Tibial nerve (tissue), 4 donors: ENCODE results near the gene DPEP3. TPM values are rescaled to one million over a fixed set of nuclear protein-coding genes. Genes with fewer than 3 reads are reported as not detected.
A peak's percentile ranks its signal among the peaks of the same experiment; 100 is the strongest.
"Not testable (repeated sequence)": the region's sequence is repeated elsewhere in the genome, so short reads cannot be mapped to it uniquely, and the experiment has no call there.

Experiments used
- DNase-seq, 2 donors: peaks; one replicate each; pipeline ENCODE4 v3.0.0-alpha.2; 2019; ENCODE audit warnings: low spot score in 2 of 2
- H3K27ac ChIP-seq, 4 donors: fragments of 200-600 bp; sonication (generic) in 3 of 4; one replicate each; pipeline ENCODE4 v1.5.1; 2017 to 2019; ENCODE audit warnings: mild to moderate bottlenecking in 1 of 4
- H3K27me3 ChIP-seq, 2 donors: fragments of 200-600 bp; sonication (generic) in 1 of 2; one replicate each; pipeline versions ENCODE4 v1.5.1 to v1.6.0; 2017 to 2019
- H3K36me3 ChIP-seq, 3 donors: fragments of 200-600 bp; sonication (generic); one replicate each; pipeline ENCODE4 v1.5.1; 2018 to 2019
- H3K4me1 ChIP-seq, 4 donors: fragments of 200-600 bp; sonication (generic) in 3 of 4; one replicate each; pipeline ENCODE4 v1.5.1; 2017 to 2019
- H3K4me3 ChIP-seq, 4 donors: fragments of 200-600 bp; sonication (generic) in 3 of 4; one replicate each; pipeline ENCODE4 v1.5.1; 2017 to 2019; ENCODE audit warnings: mild to moderate bottlenecking in 1 of 4, moderate library complexity in 1 of 4
- H3K9me3 ChIP-seq, 4 donors: fragments of 200-600 bp; sonication (generic) in 3 of 4; one replicate each; pipeline ENCODE4 v1.5.1; 2017 to 2019
- CTCF ChIP-seq, 5 experiments: fragments of 200-600 bp in 3 of 5; fragments of 450-650 bp in 2 of 5; sonication (generic) in 3 of 5; IDR thresholded peaks; one replicate each; pipeline ENCODE4 v1.5.1; 2016 to 2019; ENCODE audit warnings: antibody characterized with exemption in 5 of 5, mild to moderate bottlenecking in 3 of 5, moderate library complexity in 2 of 5
- EP300 ChIP-seq, 2 donors: sonication (generic); formaldehyde crosslinking; IDR thresholded peaks; one replicate each; pipeline ENCODE4 v1.6.1; 2017; ENCODE audit warnings: antibody characterized with exemption in 2 of 2, mild to moderate bottlenecking in 1 of 2
- POLR2A ChIP-seq, 2 donors: fragments of 450-650 bp; IDR thresholded peaks; one replicate each; pipeline ENCODE4 v1.6.1; 2017; ENCODE audit warnings: antibody characterized with exemption in 2 of 2, mild to moderate bottlenecking in 2 of 2, moderate library complexity in 2 of 2
- WGBS, 2 donors: methylation state at CpG; one replicate each; pipeline ENCODE4 v1.1.5; 2018; 5-methylcytosine and 5-hydroxymethylcytosine counted together
- total RNA-seq, 4 donors: library from RNA; depleted of rRNA; stranded (reverse); fragments of >200 nt; gene quantifications; one replicate each; pipeline ENCODE4 v1.1.0, GENCODE V29; 2016

DPEP3 gene
- total RNA-seq, 4 donors from 2014 or later = 0.66 TPM; not detected in 3

- no peak overlapping the region for H3K4me3 ChIP-seq
- no peak for DNase-seq
- no peaks in the 10 kb centered on the region for H3K27me3 ChIP-seq
- no peaks in the 10 kb centered on the region for H3K9me3 ChIP-seq
- WGBS, 2 donors = 69 to 79% methylated on average over 8 of the region's 8 CpGs
- H3K4me1 ChIP-seq = peaks cover 0 to 26% (median 16%) of the 10 kb centered on the region in 4 donors
- TF ChIP-seq CTCF (IDR thresholded peaks at IDR 0.05) (no peak), EP300 (IDR thresholded peaks at IDR 0.05) (no peak), POLR2A (IDR thresholded peaks at IDR 0.05) (no peak)
- H3K36me3 ChIP-seq = peaks cover 0 to 11% (median 0%) of the 10 kb centered on the region in 3 donors
- H3K27ac ChIP-seq = no peak overlapping the region
These were observed 38.9 kb upstream of the DPEP3 start for GRCh38 chr16:68019167-68019680.

GRCh38 chr16:68015681-68016080 lies 35.4 kb upstream of the DPEP3 start, which contains the start of gene DPEP2NB:
DPEP2NB (minus strand) TSS chr16:68015911; CDS start chr16:68015770, 141 bp downstream.
- WGBS, 2 donors = 85 to 90% methylated on average over 5 of the region's 5 CpGs

GRCh38 chr16:68013440-68013839 lies 33.1 kb upstream of the DPEP3 start:
- TF ChIP-seq POLR2A (IDR thresholded peaks at IDR 0.05) (no peak), EP300 (IDR thresholded peaks at IDR 0.05) (peak in 1 of 2 donors; percentile 37)
- Histone ChIP-seq H3K9me3 (no peaks in the 10 kb centered on the region), H3K27ac (no peak overlapping the region), H3K4me3 (no peak overlapping the region), H3K36me3 (no peaks in the 10 kb centered on the region), H3K4me1 (no peaks in the 10 kb centered on the region), H3K27me3 (no peaks in the 10 kb centered on the region)
- WGBS, 2 donors = 69 to 86% methylated on average over 1 of the region's 1 CpG
- no peak for DNase-seq

More at GRCh38 chr16:68015681-68016080, 35.4 kb upstream of the DPEP3 start, which contains the start of gene DPEP2NB:
- Histone ChIP-seq H3K4me1 (no peaks in the 10 kb centered on the region), H3K27me3 (no peaks in the 10 kb centered on the region), H3K4me3 (no peak within 1 kb of the TSS), H3K36me3 (no peaks in the 10 kb centered on the region), H3K27ac (no peak within 1 kb of the TSS), H3K9me3 (no peaks in the 10 kb centered on the region)
- no peak for DNase-seq
- TF ChIP-seq POLR2A (IDR thresholded peaks at IDR 0.05) = no peak
- TF ChIP-seq EP300 (IDR thresholded peaks at IDR 0.05) = no peak
- no peak for TF ChIP-seq CTCF (IDR thresholded peaks at IDR 0.05)

GRCh38 chr16:68009872-68010271 lies 29.6 kb upstream of the DPEP3 start:
- WGBS, 2 donors = 85 to 89% methylated on average over 4 of the region's 4 CpGs
- DNase-seq = not testable (repeated sequence)

GRCh38 chr16:68009157-68009735 lies 28.9 kb upstream of the DPEP3 start:
- Histone ChIP-seq H3K36me3 (no peaks in the 10 kb centered on the region), H3K27ac (no peak overlapping the region), H3K4me1 (peaks cover 0 to 10% (median 0%) of the 10 kb centered on the region in 4 donors), H3K27me3 (no peaks in the 10 kb centered on the region), H3K9me3 (no peaks in the 10 kb centered on the region), H3K4me3 (no peak overlapping the region)
- WGBS, 2 donors = 56 to 61% methylated on average over 9 of the region's 9 CpGs
- DNase-seq = no peak
- TF ChIP-seq POLR2A (IDR thresholded peaks at IDR 0.05) (no peak), CTCF (IDR thresholded peaks at IDR 0.05) (no peak), EP300 (IDR thresholded peaks at IDR 0.05) (no peak)

More at GRCh38 chr16:68009872-68010271, 29.6 kb upstream of the DPEP3 start:
- H3K9me3 ChIP-seq, H3K27ac ChIP-seq, H3K4me3 ChIP-seq, H3K4me1 ChIP-seq, H3K27me3 ChIP-seq, H3K36me3 ChIP-seq: not testable (repeated sequence)

- Histone ChIP-seq H3K4me3 (no peak overlapping the region), H3K9me3 (no peaks in the 10 kb centered on the region), H3K36me3 (no peaks in the 10 kb centered on the region), H3K27me3 (no peaks in the 10 kb centered on the region), H3K4me1 (peaks cover 0 to 10% (median 0%) of the 10 kb centered on the region in 4 donors), H3K27ac (peak overlapping the region in 3 of 4 donors; percentile 70 to 74 (median 73))
- DNase-seq = peak in 1 of 2 donors; percentile 32
- peak in 1 of 2 donors; percentile 43 for TF ChIP-seq EP300 (IDR thresholded peaks at IDR 0.05)
- TF ChIP-seq CTCF (IDR thresholded peaks at IDR 0.05) = no peak
- no peak for TF ChIP-seq POLR2A (IDR thresholded peaks at IDR 0.05)
- 37 to 48% methylated on average over 6 of the region's 6 CpGs for WGBS, 2 donors
These were observed 25.5 kb upstream of the DPEP3 start for GRCh38 chr16:68005786-68006286.
